CD4-positive, alpha-beta T cell (primary cell): Measurements from ENCODE around the gene PRRX2. TPM values are rescaled to one million over a fixed set of nuclear protein-coding genes. Genes with fewer than 3 reads are reported as not detected.
"Not testable (repeated sequence)": the region's sequence is repeated elsewhere in the genome, so short reads cannot be mapped to it uniquely, and the experiment has no call there.

Source experiments
- ATAC-seq: fragments of 200-7000 bp; cut with Tn5 transposase; one replicate; pipeline ENCODE4 v1.10.0; 2022; ENCODE audit warnings: mild to moderate bottlenecking; ENCODE audit not compliant: poor library complexity
- CTCF ChIA-PET: fragments of 350-600 bp; sonication (Branson Sonifier 250); formaldehyde crosslinking; loops from one replicate; lab custom pipeline; 2021; ENCODE audit warnings: antibody characterized with exemption, inconsistent platforms; lab: Charles Lee
- POLR2A ChIA-PET: fragments of 350-600 bp; sonication (Branson Sonifier 250); formaldehyde crosslinking; loops from one replicate; lab custom pipeline; 2021; ENCODE audit warnings: antibody characterized with exemption, inconsistent platforms; lab: Charles Lee
- DNase-seq, 14 experiments: peaks; one replicate each; pipeline ENCODE4 v3.0.0-alpha.2; 2013 to 2020; ENCODE audit warnings: mixed read lengths in 2 of 14
- H3K27ac ChIP-seq, 2 donors: one replicate each; pipeline versions ENCODE4 v1.5.1 to v1.7.0; 2013; ENCODE audit warnings: low read length in 2 of 2, low read depth in 1 of 2, mild to moderate bottlenecking in 1 of 2
- H3K27me3 ChIP-seq, 2 experiments: 1 replicate in 1 of 2; 2 replicates in 1 of 2; pipeline versions ENCODE4 v1.6.1 to v1.7.0; 2013; ENCODE audit warnings: low read length in 2 of 2, control low read depth in 1 of 2, mild to moderate bottlenecking in 1 of 2, moderate library complexity in 1 of 2; ENCODE audit not compliant: insufficient read depth in 2 of 2, control insufficient read depth in 1 of 2
- H3K36me3 ChIP-seq: one replicate; pipeline ENCODE4 v1.6.1; 2013; ENCODE audit warnings: low read length, control low read depth; ENCODE audit not compliant: insufficient read depth
- H3K4me1 ChIP-seq: one replicate; pipeline ENCODE4 v1.6.1; 2013; ENCODE audit warnings: low read length, control low read depth; ENCODE audit not compliant: insufficient read depth
- H3K4me3 ChIP-seq: one replicate; pipeline ENCODE4 v1.5.1; 2013; ENCODE audit warnings: mild to moderate bottlenecking, low read length, moderate library complexity
- H3K9me3 ChIP-seq, 2 experiments: 1 replicate in 1 of 2; 2 replicates in 1 of 2; pipeline versions ENCODE4 v1.6.1 to v1.7.0; 2013; ENCODE audit warnings: low read length in 2 of 2, mild to moderate bottlenecking in 2 of 2, control low read depth in 1 of 2, moderate library complexity in 1 of 2; ENCODE audit not compliant: control insufficient read depth in 1 of 2, insufficient read depth in 1 of 2
- H3K27ac Mint-ChIP-seq: one replicate; pipeline ENCODE4 v1.8.0; 2020; ENCODE audit warnings: mixed read lengths
- H3K27me3 Mint-ChIP-seq: one replicate; pipeline ENCODE4 v1.8.0; 2021; ENCODE audit warnings: mixed read lengths
- H3K36me3 Mint-ChIP-seq: one replicate; pipeline ENCODE4 v1.8.0; 2021; ENCODE audit warnings: low read depth, mixed read lengths
- H3K4me1 Mint-ChIP-seq: one replicate; pipeline ENCODE4 v1.8.0; 2021; ENCODE audit warnings: low read depth, mixed read lengths
- H3K4me3 Mint-ChIP-seq: one replicate; pipeline ENCODE4 v1.8.0; 2020; ENCODE audit warnings: mild to moderate bottlenecking, mixed read lengths
- H3K9me3 Mint-ChIP-seq: one replicate; pipeline ENCODE4 v1.8.0; 2020; ENCODE audit warnings: mixed read lengths
- intact Hi-C, 2 experiments: fragments of 100-400 bp; cut with DNase I in 1 of 2; cut with micrococcal nuclease in 1 of 2; formaldehyde crosslinking; loops; one replicate each; pipeline versions ENCODE4 v1.15.1 to v1.9.0; 2023 to 2025; cut with DNase I, micrococcal nuclease
- total RNA-seq, 174 experiments: library from RNA in 2 of 174; stranded (reverse) in 2 of 174; gene quantifications; one replicate each; pipeline ENCODE4 v1.2.3 and lab custom pipeline; 2021 to 2026
- TF ChIP-seq, protein P1 (sequence below): fragments of 200-600 bp; IDR thresholded peaks from one replicate; pipeline ENCODE4 v1.8.0; 2022; ENCODE audit warnings: antibody characterized with exemption, mild to moderate bottlenecking

Gene PRRX2
- total RNA-seq, 2 experiments from 2014 or later = not detected

DNA sequence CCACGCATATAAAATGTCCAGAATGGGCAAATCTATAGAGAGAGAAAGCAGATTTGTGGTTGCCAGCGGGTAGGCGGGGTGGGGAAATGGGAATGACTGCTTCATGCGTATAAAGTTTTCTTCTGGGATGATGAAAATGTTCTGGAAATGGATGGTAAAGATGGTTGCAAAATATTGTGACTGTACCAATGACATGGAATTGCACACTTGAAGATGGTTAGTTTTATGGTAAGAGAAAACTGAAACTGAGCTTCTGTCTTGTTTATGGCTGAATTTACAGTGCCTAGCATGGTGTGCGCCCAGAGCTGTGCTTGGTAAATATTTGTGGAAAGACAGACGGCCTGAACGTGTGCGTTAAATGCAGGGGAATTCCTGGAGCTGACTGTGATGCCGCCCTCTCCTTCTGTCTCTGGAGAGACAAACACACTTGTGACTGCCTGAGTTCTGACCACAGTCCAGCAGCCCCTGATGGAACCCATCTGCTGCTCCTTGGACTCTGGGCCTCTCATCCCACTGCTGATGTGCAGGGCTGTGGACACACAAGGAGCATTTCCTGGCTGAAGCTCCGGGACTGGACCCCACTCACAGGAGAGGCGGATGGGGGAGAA is 96.0 kb downstream of the PRRX2 start:
- no peak overlapping the region for H3K27ac ChIP-seq
- Mint-ChIP-seq H3K27me3 (peaks cover 4% of the 10 kb centered on the region), H3K4me3 (no peak overlapping the region), H3K4me1 (peaks cover 14% of the 10 kb centered on the region), H3K9me3 (no peaks in the 10 kb centered on the region), H3K27ac (no peak overlapping the region), H3K36me3 (no peaks in the 10 kb centered on the region)
- DNase-seq (no peak), ATAC-seq (no peak)
- H3K4me3 ChIP-seq = no peak overlapping the region
- ChIA-PET CTCF (no interaction called here), POLR2A (no interaction called here)
- no peaks in the 10 kb centered on the region for H3K36me3 ChIP-seq
- H3K4me1 ChIP-seq = peaks cover 11% of the 10 kb centered on the region
- intact Hi-C loops = no loop called here
- no peaks in the 10 kb centered on the region for H3K9me3 ChIP-seq
- no peaks in the 10 kb centered on the region for H3K27me3 ChIP-seq
- TF ChIP-seq, protein P1, sequence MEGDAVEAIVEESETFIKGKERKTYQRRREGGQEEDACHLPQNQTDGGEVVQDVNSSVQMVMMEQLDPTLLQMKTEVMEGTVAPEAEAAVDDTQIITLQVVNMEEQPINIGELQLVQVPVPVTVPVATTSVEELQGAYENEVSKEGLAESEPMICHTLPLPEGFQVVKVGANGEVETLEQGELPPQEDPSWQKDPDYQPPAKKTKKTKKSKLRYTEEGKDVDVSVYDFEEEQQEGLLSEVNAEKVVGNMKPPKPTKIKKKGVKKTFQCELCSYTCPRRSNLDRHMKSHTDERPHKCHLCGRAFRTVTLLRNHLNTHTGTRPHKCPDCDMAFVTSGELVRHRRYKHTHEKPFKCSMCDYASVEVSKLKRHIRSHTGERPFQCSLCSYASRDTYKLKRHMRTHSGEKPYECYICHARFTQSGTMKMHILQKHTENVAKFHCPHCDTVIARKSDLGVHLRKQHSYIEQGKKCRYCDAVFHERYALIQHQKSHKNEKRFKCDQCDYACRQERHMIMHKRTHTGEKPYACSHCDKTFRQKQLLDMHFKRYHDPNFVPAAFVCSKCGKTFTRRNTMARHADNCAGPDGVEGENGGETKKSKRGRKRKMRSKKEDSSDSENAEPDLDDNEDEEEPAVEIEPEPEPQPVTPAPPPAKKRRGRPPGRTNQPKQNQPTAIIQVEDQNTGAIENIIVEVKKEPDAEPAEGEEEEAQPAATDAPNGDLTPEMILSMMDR = no peak

- ATAC-seq (no peak), DNase-seq (no peak)
- Histone ChIP-seq H3K27me3 (no peaks in the 10 kb centered on the region), H3K4me1 (peaks cover 8% of the 10 kb centered on the region), H3K36me3 (no peaks in the 10 kb centered on the region), H3K4me3 (no peak overlapping the region), H3K9me3 (no peaks in the 10 kb centered on the region), H3K27ac (no peak overlapping the region)
- intact Hi-C loops = no loop called here
- Mint-ChIP-seq H3K27me3 (peaks cover 4% of the 10 kb centered on the region), H3K27ac (no peak overlapping the region), H3K9me3 (no peaks in the 10 kb centered on the region), H3K36me3 (no peaks in the 10 kb centered on the region), H3K4me1 (peaks cover 13% of the 10 kb centered on the region), H3K4me3 (no peak overlapping the region)
- TF ChIP-seq, protein P1 = no peak
- ChIA-PET CTCF (no interaction called here), POLR2A (no interaction called here)
These were observed 96.5 kb downstream of the PRRX2 start for GRCh38 chr9:129761901-129762369.

- H3K27me3 Mint-ChIP-seq, H3K36me3 Mint-ChIP-seq, CTCF ChIA-PET, H3K4me3 Mint-ChIP-seq, H3K27me3 ChIP-seq, H3K4me1 Mint-ChIP-seq, H3K9me3 Mint-ChIP-seq, H3K27ac Mint-ChIP-seq, H3K36me3 ChIP-seq, H3K27ac ChIP-seq, H3K9me3 ChIP-seq, H3K4me3 ChIP-seq, POLR2A ChIA-PET, ATAC-seq, H3K4me1 ChIP-seq, intact Hi-C loops: not testable (repeated sequence)
- DNase-seq = peak in 2 of 14 experiments; percentile 42 to 66
These were observed 97.0 kb downstream of the PRRX2 start for GRCh38 chr9:129762370-129762984.
